Amniotic stem cell (primary cell): Measurements from ENCODE around the gene LSP1.

Experiments
- DNase-seq: peaks from one replicate; lab custom pipeline; 2025; lab: John Stamatoyannopoulos, UW

Gene LSP1

GRCh38 chr11:1824221-1825038 is 28.5 kb upstream of the LSP1 start:
- DNase-seq = no peak

GRCh38 chr11:1825039-1825740 is 27.7 kb upstream of the LSP1 start:
- no peak for DNase-seq

GRCh38 chr11:1825785-1826451 is 27.0 kb upstream of the LSP1 start:
- no peak for DNase-seq

GRCh38 chr11:1826552-1827094 is 26.3 kb upstream of the LSP1 start:
- DNase-seq = no peak

- peak; percentile 42 for DNase-seq
Observed at GRCh38 chr11:1827095-1827813, 25.6 kb upstream of the LSP1 start.

- DNase-seq = no peak
Observed at GRCh38 chr11:1827931-1828330, 25.0 kb upstream of the LSP1 start.

GRCh38 chr11:1828542-1828941 is 24.3 kb upstream of the LSP1 start:
- DNase-seq = no peak

- peak; percentile 34 for DNase-seq
Observed at GRCh38 chr11:1829039-1829820, 23.7 kb upstream of the LSP1 start.

- DNase-seq = no peak
Observed at GRCh38 chr11:1830004-1830321, 22.9 kb upstream of the LSP1 start.

- DNase-seq = no peak
Observed at GRCh38 chr11:1830322-1831223, 22.3 kb upstream of the LSP1 start.

GRCh38 chr11:1831338-1832210 is 21.3 kb upstream of the LSP1 start:
- DNase-seq = no peak

- DNase-seq = no peak
Observed at GRCh38 chr11:1832211-1832919, 20.5 kb upstream of the LSP1 start.

- no peak for DNase-seq
Observed at GRCh38 chr11:1832920-1833295, 20.0 kb upstream of the LSP1 start.

- no peak for DNase-seq
Observed at GRCh38 chr11:1834062-1834610, 18.7 kb upstream of the LSP1 start.

- DNase-seq = no peak
Observed at GRCh38 chr11:1834779-1835670, 17.9 kb upstream of the LSP1 start, which contains the start of gene SYT8. TSS of gene SYT8 (plus strand) at chr11:1834990. CDS start at chr11:1835106, 116 bp downstream.

- no peak for DNase-seq
Observed at GRCh38 chr11:1835671-1836010, 17.2 kb upstream of the LSP1 start.
